H1 (cell line): ENCODE data around the gene CDK10. TPM values are rescaled to one million over a fixed set of nuclear protein-coding genes. Genes with fewer than 3 reads are reported as not detected.

ENCODE experiments used
- CTCF ChIA-PET: fragments of 300-600 bp; sonication (Branson Sonifier 250); formaldehyde crosslinking; loops from one replicate; lab custom pipeline; 2021; ENCODE audit not compliant: partially characterized antibody; lab: Charles Lee
- POLR2A ChIA-PET: fragments of 300-600 bp; sonication (Branson Sonifier 250); formaldehyde crosslinking; loops from one replicate; lab custom pipeline; 2021; ENCODE audit warnings: inconsistent platforms; ENCODE audit not compliant: partially characterized antibody; lab: Charles Lee
- DNase-seq, 2 experiments: peaks; one replicate each; pipeline versions ENCODE4 v3.0.0 to v3.0.0-alpha.2; 2010 to 2022; ENCODE audit warnings: low spot score in 2 of 2, low read depth in 1 of 2, mixed read lengths in 1 of 2
- FAIRE-seq: peaks from 2 replicates; lab custom pipeline; 2011; peaks lifted over from hg19 to GRCh38; lab: Jason Lieb, UNC
- H2AFZ ChIP-seq: 2 replicates; pipeline ENCODE4 v1.8.1; 2012; ENCODE audit warnings: low read length, inconsistent platforms
- H2AK5ac ChIP-seq: 2 replicates; pipeline ENCODE4 v1.6.1; 2013; ENCODE audit warnings: low read depth, low read length
- H2BK120ac ChIP-seq: replicated peaks from 2 replicates; pipeline ENCODE3; 2013; ENCODE audit warnings: low read depth, low read length, inconsistent platforms
- H2BK12ac ChIP-seq: 2 replicates; pipeline ENCODE4 v1.6.1; 2013; ENCODE audit warnings: low read depth, low read length
- H2BK15ac ChIP-seq: 2 replicates; pipeline ENCODE4 v1.6.1; 2013; ENCODE audit warnings: low read length
- H2BK20ac ChIP-seq: 2 replicates; pipeline ENCODE4 v1.6.1; 2013; ENCODE audit warnings: low read length
- H2BK5ac ChIP-seq: 2 replicates; pipeline ENCODE4 v1.6.1; 2013; ENCODE audit warnings: low read depth, low read length
- H3K14ac ChIP-seq: 2 replicates; pipeline ENCODE4 v1.6.1; 2013; ENCODE audit warnings: inconsistent platforms; ENCODE audit not compliant: insufficient read length
- H3K18ac ChIP-seq: 2 replicates; pipeline ENCODE4 v1.6.1; 2013; ENCODE audit warnings: low read length; ENCODE audit errors: extremely low read depth
- H3K23ac ChIP-seq: 2 replicates; pipeline ENCODE4 v1.6.1; 2013; ENCODE audit warnings: inconsistent platforms; ENCODE audit not compliant: insufficient read length
- H3K23me2 ChIP-seq: 2 replicates; pipeline ENCODE4 v1.6.1; 2013; ENCODE audit warnings: low read depth, low read length
- H3K27ac ChIP-seq: 2 replicates; pipeline ENCODE4 v1.6.1; 2011; ENCODE audit warnings: low read depth, low read length, inconsistent platforms
- H3K27me3 ChIP-seq, 4 experiments: replicated peaks in 1 of 4; 1 replicate in 1 of 4; 2 replicates in 3 of 4; pipeline versions ENCODE4 v1.6.1 to v1.8.1; 2011 to 2013; ENCODE audit warnings: low read length in 3 of 4, mild to moderate bottlenecking in 3 of 4, inconsistent platforms in 2 of 4, mixed read lengths in 2 of 4, moderate library complexity in 1 of 4; ENCODE audit not compliant: control insufficient read depth in 3 of 4, insufficient read depth in 3 of 4; ENCODE audit errors: extremely low read depth in 1 of 4
- H3K36me3 ChIP-seq, 4 experiments: 2 replicates each; pipeline versions ENCODE4 v1.6.1 to v1.8.1; 2011 to 2013; ENCODE audit warnings: mild to moderate bottlenecking in 4 of 4, low read length in 3 of 4, moderate library complexity in 2 of 4, control low read depth in 1 of 4, inconsistent platforms in 1 of 4; ENCODE audit not compliant: insufficient read depth in 4 of 4, control insufficient read depth in 2 of 4
- H3K4ac ChIP-seq: replicated peaks from 2 replicates; pipeline ENCODE3; 2013; ENCODE audit warnings: low read length, low read depth, mixed read lengths, inconsistent platforms; ENCODE audit not compliant: insufficient read length
- H3K4me1 ChIP-seq, 4 experiments: replicated peaks in 1 of 4; 1 replicate in 1 of 4; 2 replicates in 3 of 4; pipeline versions ENCODE4 v1.6.1 to v1.8.1; 2011 to 2013; ENCODE audit warnings: low read length in 3 of 4, inconsistent platforms in 2 of 4, mixed read lengths in 1 of 4; ENCODE audit not compliant: insufficient read depth in 4 of 4, control insufficient read depth in 3 of 4
- H3K4me2 ChIP-seq, 2 experiments: 2 replicates each; pipeline versions ENCODE4 v1.6.1 to v1.8.1; 2011 to 2013; ENCODE audit warnings: low read depth in 2 of 2, low read length in 2 of 2, control low read depth in 1 of 2, inconsistent platforms in 1 of 2, mild to moderate bottlenecking in 1 of 2; ENCODE audit not compliant: insufficient read depth in 1 of 2
- H3K4me3 ChIP-seq, 4 experiments: fragments of 200-600, 300-600 bp in 1 of 4; sonication (generic), shearing (Covaris generic), sonication (Bioruptor Twin) in 1 of 4; 2 replicates each; pipeline versions ENCODE4 v1.5.1 to v1.8.1; 2011 to 2016; ENCODE audit warnings: low read length in 4 of 4, low read depth in 3 of 4, control low read depth in 2 of 4, inconsistent platforms in 2 of 4, mild to moderate bottlenecking in 2 of 4, mixed read lengths in 1 of 4, moderate library complexity in 1 of 4; ENCODE audit not compliant: insufficient read depth in 2 of 4; ENCODE audit errors: extremely low read depth in 1 of 4
- H3K56ac ChIP-seq: replicated peaks from 2 replicates; pipeline ENCODE3; 2013; ENCODE audit warnings: low read depth, mild to moderate bottlenecking, mixed read lengths, low read length, inconsistent platforms; ENCODE audit not compliant: insufficient read length
- H3K79me1 ChIP-seq: 2 replicates; pipeline ENCODE4 v1.6.1; 2013; ENCODE audit warnings: low read depth, low read length, control low read depth
- H3K79me2 ChIP-seq, 2 experiments: 2 replicates each; pipeline versions ENCODE4 v1.6.1 to v1.8.1; 2012 to 2013; ENCODE audit warnings: low read length in 2 of 2, mild to moderate bottlenecking in 2 of 2, inconsistent platforms in 1 of 2; ENCODE audit not compliant: insufficient read depth in 2 of 2, control insufficient read depth in 1 of 2
- H3K9ac ChIP-seq, 4 experiments: replicated peaks in 1 of 4; 1 replicate in 1 of 4; 2 replicates in 3 of 4; pipeline versions ENCODE4 v1.6.1 to v1.8.1; 2011 to 2013; ENCODE audit warnings: low read depth in 3 of 4, low read length in 3 of 4, control low read depth in 2 of 4, mild to moderate bottlenecking in 2 of 4, moderate library complexity in 2 of 4, inconsistent platforms in 1 of 4; ENCODE audit errors: extremely low read depth in 1 of 4
- H3K9me3 ChIP-seq, 2 experiments: 2 replicates each; pipeline versions ENCODE4 v1.6.1 to v1.8.1; 2012 to 2013; ENCODE audit warnings: mild to moderate bottlenecking in 2 of 2, moderate library complexity in 2 of 2, control low read depth in 1 of 2, inconsistent platforms in 1 of 2, low read depth in 1 of 2, low read length in 1 of 2, mixed read lengths in 1 of 2; ENCODE audit not compliant: insufficient read depth in 2 of 2
- H4K20me1 ChIP-seq, 2 experiments: replicated peaks in 1 of 2; 2 replicates each; pipeline versions ENCODE3 to v1.8.1; 2011 to 2013; ENCODE audit warnings: inconsistent platforms in 2 of 2, low read length in 2 of 2, mild to moderate bottlenecking in 1 of 2; ENCODE audit not compliant: insufficient read depth in 2 of 2, control insufficient read depth in 1 of 2
- H4K5ac ChIP-seq: 2 replicates; pipeline ENCODE4 v1.6.1; 2013; ENCODE audit warnings: low read length, low read depth, mixed read lengths, inconsistent platforms; ENCODE audit not compliant: insufficient read length
- H4K8ac ChIP-seq: 2 replicates; pipeline ENCODE4 v1.8.0; 2013; ENCODE audit warnings: mild to moderate bottlenecking, moderate library complexity, low read length, inconsistent platforms; ENCODE audit not compliant: insufficient read depth; ENCODE audit errors: extremely low read depth
- H4K91ac ChIP-seq: replicated peaks from 2 replicates; pipeline ENCODE3; 2013; ENCODE audit warnings: low read length, mixed read lengths, inconsistent platforms; ENCODE audit not compliant: insufficient read length
- BACH1 ChIP-seq: IDR thresholded peaks from 2 replicates; pipeline ENCODE4 v1.6.1; 2012; ENCODE audit warnings: low read length, improper control_type of control experiment
- CHD2 ChIP-seq: IDR thresholded peaks from 2 replicates; pipeline ENCODE4 v1.6.1; 2012; ENCODE audit warnings: low read length, improper control_type of control experiment
- POLR2AphosphoS5 ChIP-seq: IDR thresholded peaks from 2 replicates; pipeline ENCODE4 v1.6.1; 2011; ENCODE audit warnings: low read depth, low read length
- SRF ChIP-seq: IDR thresholded peaks from 2 replicates; pipeline ENCODE4 v1.6.1; 2011; ENCODE audit warnings: mild to moderate bottlenecking, low read depth, low read length, moderate library complexity
- TEAD4 ChIP-seq: IDR thresholded peaks from 2 replicates; pipeline ENCODE4 v1.6.1; 2012; ENCODE audit warnings: low read depth, low read length, inconsistent platforms, mixed read lengths
- ZNF274 ChIP-seq: IDR thresholded peaks from 2 replicates; pipeline ENCODE4 v1.7.0; 2012; ENCODE audit warnings: low read length, borderline replicate concordance; ENCODE audit errors: extremely low read depth
- WGBS, 2 experiments: shearing (Covaris generic) in 1 of 2; methylation state at CpG; one replicate each; pipeline versions ENCODE4 v1.1.6 to v1.1.7; 2013 to 2015; ENCODE audit warnings: low lambda C conversion rate in 2 of 2, mixed read lengths in 2 of 2, inconsistent platforms in 1 of 2, low coverage in 1 of 2, missing lambda C conversion rate in 1 of 2; ENCODE audit not compliant: insufficient replicate concordance in 2 of 2, insufficient coverage in 1 of 2, insufficient read length in 1 of 2; ENCODE audit errors: extremely low coverage in 1 of 2, missing lambda C conversion rate in 1 of 2; 5-methylcytosine and 5-hydroxymethylcytosine counted together
- polyA plus RNA-seq, 7 experiments: library from polyadenylated mRNA; depleted of rRNA in 3 of 7; stranded (reverse) in 5 of 7; unstranded in 2 of 7; fragments of >200 nt in 5 of 7; fragments of 200-250 nt in 2 of 7; gene quantifications; 1 replicate in 5 of 7; 2 replicates in 1 of 7; 4 replicates in 1 of 7; pipeline versions ENCODE4 v1.2.1 to v1.2.3, GENCODE V29; 2011 to 2013; ENCODE audit warnings: missing spikeins in 2 of 7, mixed read lengths in 2 of 7
- total RNA-seq: library from RNA; stranded (reverse); fragmentation: NEBNext Ultra II Directional; extraction: Animal tissue kit (Norgen Biotek cat#: 25700); gene quantifications from 2 replicates; pipeline ENCODE4 v1.2.1, GENCODE V29; 2021

CDK10 gene
- total and polyA plus RNA-seq, 2 of the 8 experiments (the other 6 are each of a cell fraction or from before 2014, with no cell fraction given), result 49.5 to 83.9 TPM

- TF ChIP-seq POLR2AphosphoS5 (no peak), SRF (no peak), BACH1 (no peak), ZNF274 (no peak), TEAD4 (no peak), CHD2 (no peak)
- Histone ChIP-seq H3K9me3 (peaks cover 5 to 10% of the 10 kb centered on the region in 2 experiments), H3K4me3 (no peak overlapping the region), H4K91ac (no peak overlapping the region), H4K20me1 (peaks cover 0 to 2% of the 10 kb centered on the region in 2 experiments), H3K36me3 (0 out of 8 replicates have a peak, but pooled peaks cover 0 to 4% (median 0%) of the 10 kb centered on the region in 4 experiments), H2BK15ac (no peak overlapping the region), H3K4me1 (no peaks in the 10 kb centered on the region), H2BK12ac (no peak overlapping the region), H3K27ac (no peak overlapping the region), H4K8ac (no peak overlapping the region), H3K14ac (no peak overlapping the region), H2BK120ac (no peak overlapping the region), H3K9ac (no peak overlapping the region), H4K5ac (no peak overlapping the region), H3K27me3 (no peaks in the 10 kb centered on the region), H2BK20ac (no peak overlapping the region), H3K79me1 (no peaks in the 10 kb centered on the region), H2AFZ (no peak overlapping the region), H3K4me2 (no peak overlapping the region), H3K23me2 (no peaks in the 10 kb centered on the region), H3K4ac (no peak overlapping the region), H2BK5ac (no peak overlapping the region), H3K56ac (no peak overlapping the region), H3K23ac (no peak overlapping the region), H3K79me2 (no peaks in the 10 kb centered on the region), H2AK5ac (no peak overlapping the region), H3K18ac (no peak overlapping the region)
- ChIA-PET CTCF (interaction anchor here (0.6 to 3.2 kb wide), 13 partner anchors 8 to 143 kb away, joined by 3 to 20 read pairs (median 3); partner anchors contain the start of gene DPEP1), POLR2A (interaction anchor here (0.9 to 1.7 kb wide), 3 partner anchors 18 to 288 kb away, joined by 3 to 4 read pairs (median 4); partner anchors contain the start of gene CDK10)
- no peak for DNase-seq
- no peak for FAIRE-seq
- 89% methylated on average over 5 of the region's 5 CpGs; no CpG with 5 or more reads in 1 of the 2 experiments for WGBS, 2 experiments
Observed at GRCh38 chr16:89668790-89669158, 17.7 kb upstream of the CDK10 start.
